Measurements from ENCODE around the gene CFAP58.

- TF ChIP-seq USF1 (IDR thresholded peaks at IDR 0.05) (no peak), TEAD4 (IDR thresholded peaks at IDR 0.05) (no peak)
Observed at GRCh38 chr10:104437226-104437625, 83.6 kb downstream of the CFAP58 start.
